ENCODE data around the gene DCST2.

- no peak for TF ChIP-seq GATA2 (IDR thresholded peaks at IDR 0.05; ENCODE audit: low read depth, low read length)
- TF ChIP-seq GATA3 (IDR thresholded peaks at IDR 0.05; ENCODE audit: low read depth, low read length) = no peak
These were observed 39.1 kb upstream of the DCST2 start for GRCh38 chr1:155072531-155073289.

All from SH-SY5Y (cell line).